Mucosa of descending colon (tissue), 3 donors: ENCODE data around the gene PLCD1. TPM values are rescaled to one million over a fixed set of nuclear protein-coding genes. Genes with fewer than 3 reads are reported as not detected.
A peak's percentile ranks its signal among the peaks of the same experiment; 100 is the strongest.

Experiments
- ATAC-seq: fragments of 200-7000 bp; cut with Tn5 transposase; one replicate; pipeline ENCODE4 v1.9.1; 2020; ENCODE audit warnings: mild to moderate bottlenecking, moderate library complexity
- DNase-seq, 3 donors: peaks; one replicate each; pipeline ENCODE4 v3.0.0-alpha.2; 2020
- H3K36me3 ChIP-seq: fragments of 200-600 bp; one replicate; pipeline ENCODE4 v1.8.0; 2021; ENCODE audit warnings: low read depth, mild to moderate bottlenecking
- H3K4me1 ChIP-seq: fragments of 200-600 bp; one replicate; pipeline ENCODE4 v1.8.0; 2021; ENCODE audit warnings: low read depth, mild to moderate bottlenecking
- H3K4me3 ChIP-seq: fragments of 200-600 bp; one replicate; pipeline ENCODE4 v1.8.0; 2021; ENCODE audit warnings: mild to moderate bottlenecking
- H3K9me3 ChIP-seq: fragments of 200-600 bp; one replicate; pipeline ENCODE4 v1.8.0; 2021; ENCODE audit warnings: mild to moderate bottlenecking
- CTCF ChIP-seq: fragments of 200-600 bp; IDR thresholded peaks from one replicate; pipeline ENCODE4 v1.8.0; 2022; ENCODE audit warnings: antibody characterized with exemption, mild to moderate bottlenecking
- intact Hi-C, 2 donors: fragments of 100-400 bp; cut with DNase I in 1 of 2; cut with micrococcal nuclease in 1 of 2; formaldehyde crosslinking; loops; one replicate each; pipeline versions ENCODE4 v1.11.0 to v1.11.1; 2022; cut with DNase I, micrococcal nuclease
- total RNA-seq, 3 donors: library from RNA; stranded (reverse); fragmentation: NEBNext Ultra II Directional in 2 of 3; extraction: Animal tissue kit (Norgen Biotek cat#: 25700) in 2 of 3; gene quantifications; one replicate each; pipeline versions ENCODE4 v1.2.1 to v1.2.4, GENCODE V29; 2021 to 2023
- donor health status: DM: no; HTN: no; CAD: no; lungs with moderate emphysema.
- donor health status: DM: no; HTN: no; CAD: no.
- donor health status: DM: no; HTN: yes; CAD: no.

Gene PLCD1
- total RNA-seq, 3 donors from 2014 or later: 38.2 to 113 (median 66.5) TPM

GRCh38 chr3:38000242-38000916 lies 29.1 kb downstream of the PLCD1 start:
- no peak for TF ChIP-seq CTCF
- intact Hi-C loops: no loop called here
- H3K4me3 ChIP-seq: no peak overlapping the region
- no peaks in the 10 kb centered on the region for H3K9me3 ChIP-seq
- H3K36me3 ChIP-seq: no peaks in the 10 kb centered on the region
- peak; percentile 4 to 39 (median 18) for DNase-seq
- H3K4me1 ChIP-seq: peaks cover 44% of the 10 kb centered on the region
- no peak for ATAC-seq

GRCh38 chr3:37999836-38000235 lies 29.6 kb downstream of the PLCD1 start:
- no peaks in the 10 kb centered on the region for H3K9me3 ChIP-seq
- H3K4me3 ChIP-seq: no peak overlapping the region
- intact Hi-C loops: no loop called here
- no peaks in the 10 kb centered on the region for H3K36me3 ChIP-seq
- ATAC-seq: no peak
- peak; percentile 17 to 26 (median 24) for DNase-seq
- H3K4me1 ChIP-seq: peaks cover 40% of the 10 kb centered on the region
- no peak for TF ChIP-seq CTCF

DNA sequence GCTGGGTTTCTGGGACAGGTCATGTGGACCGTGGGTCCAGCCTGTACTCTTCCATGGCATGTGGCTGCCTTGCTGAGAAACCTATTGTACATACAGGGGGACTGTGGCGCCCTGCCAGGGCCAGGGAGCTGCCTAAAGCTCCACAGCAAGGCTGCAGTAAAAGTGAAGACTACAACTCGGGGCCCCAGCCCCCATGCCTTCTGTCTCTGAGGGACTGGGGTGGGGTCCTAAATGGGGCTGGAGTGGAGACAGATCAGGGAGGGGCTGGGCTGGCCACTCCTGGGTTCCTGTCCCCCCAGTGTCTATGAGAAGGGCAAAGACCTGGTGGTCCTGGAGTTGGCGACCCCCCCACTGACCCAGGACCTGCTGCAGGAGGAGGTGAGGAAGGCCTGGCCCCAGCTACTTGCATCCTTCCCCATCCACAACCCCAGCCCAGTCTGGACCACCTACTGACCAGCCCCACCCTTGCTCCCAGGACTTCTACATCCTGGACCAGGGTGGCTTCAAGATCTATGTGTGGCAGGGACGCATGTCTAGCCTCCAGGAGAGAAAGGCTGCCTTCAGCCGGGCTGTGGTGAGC lies 31.6 kb downstream of the PLCD1 start:
- H3K36me3 ChIP-seq: no peaks in the 10 kb centered on the region
- DNase-seq (peak in 2 of 3 donors; percentile 58 to 67), ATAC-seq (no peak)
- TF ChIP-seq CTCF: no peak
- H3K4me3 ChIP-seq: no peak overlapping the region
- intact Hi-C loops: no loop called here
- H3K4me1 ChIP-seq: peaks cover 37% of the 10 kb centered on the region
- H3K9me3 ChIP-seq: no peaks in the 10 kb centered on the region

GRCh38 chr3:37997342-37997741 lies 32.1 kb downstream of the PLCD1 start:
- no peaks in the 10 kb centered on the region for H3K36me3 ChIP-seq
- peak in 2 of 3 donors; percentile 51 to 69 for DNase-seq

DNA sequence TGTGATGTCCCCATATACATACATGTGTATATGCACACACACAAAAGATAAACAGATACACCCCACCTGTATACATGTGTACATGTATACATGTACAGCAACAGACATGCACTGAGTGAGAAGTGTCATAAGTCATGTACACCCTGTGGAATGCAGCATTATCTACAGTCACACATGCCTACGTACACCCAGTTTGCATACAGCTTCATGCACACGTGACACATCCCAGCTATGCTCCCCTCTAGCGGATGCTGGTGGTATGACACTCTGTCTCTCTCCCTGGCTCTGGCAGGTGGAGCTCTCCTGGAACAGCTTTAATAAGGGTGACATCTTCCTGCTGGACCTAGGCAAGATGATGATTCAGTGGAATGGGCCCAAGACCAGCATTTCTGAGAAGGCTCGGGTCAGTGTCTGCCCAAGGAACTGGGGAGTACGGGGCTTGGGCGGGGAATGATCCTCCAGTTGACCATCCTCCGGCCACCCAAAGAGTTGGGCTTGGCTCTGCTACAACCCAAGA lies 32.6 kb downstream of the PLCD1 start:
- DNase-seq: peak; percentile 74 to 92 (median 84)
- Histone ChIP-seq H3K36me3 (no peaks in the 10 kb centered on the region), H3K9me3 (no peaks in the 10 kb centered on the region), H3K4me1 (peaks cover 32% of the 10 kb centered on the region), H3K4me3 (no peak overlapping the region)
- peak; percentile 63 for ATAC-seq
- intact Hi-C loops: no loop called here
- peak; percentile 89 for TF ChIP-seq CTCF

More at GRCh38 chr3:37997342-37997741, 32.1 kb downstream of the PLCD1 start:
- TF ChIP-seq CTCF: no peak
- intact Hi-C loops: no loop called here
- H3K4me1 ChIP-seq: peaks cover 32% of the 10 kb centered on the region
- no peaks in the 10 kb centered on the region for H3K9me3 ChIP-seq
- no peak overlapping the region for H3K4me3 ChIP-seq
- ATAC-seq: no peak
